ENCODE data around the gene FAM120C. TPM values are rescaled to one million over a fixed set of nuclear protein-coding genes. Genes with fewer than 3 reads are reported as not detected.
A peak's percentile ranks its signal among the peaks of the same experiment; 100 is the strongest.

The FAM120C gene
- total RNA-seq, 2 donors from 2014 or later: 6.8 to 12.5 TPM

DNA sequence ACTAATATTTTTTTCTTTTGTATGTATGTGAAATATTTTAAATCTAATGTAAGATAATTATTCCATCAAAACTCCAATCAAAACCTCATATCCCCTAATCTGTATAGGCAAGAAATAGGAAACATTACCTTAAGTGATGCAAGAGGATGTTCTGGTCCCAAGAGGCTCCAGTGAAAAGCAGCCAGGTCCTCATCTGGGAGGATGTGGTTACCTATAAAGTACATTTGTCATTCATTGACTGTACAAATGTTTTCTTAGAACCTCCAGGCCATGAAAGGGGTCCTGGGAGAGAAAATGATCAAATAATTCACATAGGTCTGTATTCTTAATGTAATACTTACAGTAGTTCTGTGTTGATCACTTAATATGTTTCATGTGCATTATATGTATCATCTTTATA is 25.5 kb downstream of the FAM120C start:
- ATAC-seq (ENCODE audit: insufficient number of reproducible peaks, low FRiP score, low read depth): no peak
- H3K27me3 ChIP-seq (replicated peaks; ENCODE audit: insufficient read depth): no peaks in the 10 kb centered on the region
- H3K36me3 ChIP-seq: no peaks in the 10 kb centered on the region
- H3K9me3 ChIP-seq: no peaks in the 10 kb centered on the region
- H3K27ac ChIP-seq: no peak overlapping the region
- no peak overlapping the region for H3K4me3 ChIP-seq
- TF ChIP-seq, protein P1, sequence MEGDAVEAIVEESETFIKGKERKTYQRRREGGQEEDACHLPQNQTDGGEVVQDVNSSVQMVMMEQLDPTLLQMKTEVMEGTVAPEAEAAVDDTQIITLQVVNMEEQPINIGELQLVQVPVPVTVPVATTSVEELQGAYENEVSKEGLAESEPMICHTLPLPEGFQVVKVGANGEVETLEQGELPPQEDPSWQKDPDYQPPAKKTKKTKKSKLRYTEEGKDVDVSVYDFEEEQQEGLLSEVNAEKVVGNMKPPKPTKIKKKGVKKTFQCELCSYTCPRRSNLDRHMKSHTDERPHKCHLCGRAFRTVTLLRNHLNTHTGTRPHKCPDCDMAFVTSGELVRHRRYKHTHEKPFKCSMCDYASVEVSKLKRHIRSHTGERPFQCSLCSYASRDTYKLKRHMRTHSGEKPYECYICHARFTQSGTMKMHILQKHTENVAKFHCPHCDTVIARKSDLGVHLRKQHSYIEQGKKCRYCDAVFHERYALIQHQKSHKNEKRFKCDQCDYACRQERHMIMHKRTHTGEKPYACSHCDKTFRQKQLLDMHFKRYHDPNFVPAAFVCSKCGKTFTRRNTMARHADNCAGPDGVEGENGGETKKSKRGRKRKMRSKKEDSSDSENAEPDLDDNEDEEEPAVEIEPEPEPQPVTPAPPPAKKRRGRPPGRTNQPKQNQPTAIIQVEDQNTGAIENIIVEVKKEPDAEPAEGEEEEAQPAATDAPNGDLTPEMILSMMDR (IDR thresholded peaks at IDR 0.05): no peak
- no peaks in the 10 kb centered on the region for H3K4me1 ChIP-seq (ENCODE audit: control insufficient read depth in 1 of 2, low read depth in 2 of 2)
- DNase-seq (ENCODE audit: low spot score): no peak

DNA sequence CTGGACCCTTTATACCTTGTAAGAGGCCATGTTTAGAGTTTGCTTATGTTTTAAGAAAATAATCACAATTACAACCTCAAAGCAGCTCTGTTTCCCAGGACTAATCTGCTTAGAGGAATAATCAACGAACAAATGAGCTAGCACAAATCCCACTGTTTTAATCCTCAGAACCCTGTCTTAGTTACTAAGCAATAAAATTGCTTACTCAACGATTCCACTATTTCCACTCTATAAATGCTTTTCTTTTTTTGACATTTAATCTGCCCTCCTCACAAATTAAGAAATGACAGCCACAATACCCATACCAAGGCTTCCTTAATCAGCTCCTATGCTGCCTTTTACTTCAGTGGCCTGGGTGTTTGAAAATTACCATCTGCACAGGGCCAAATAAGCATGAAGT is 48.8 kb downstream of the FAM120C start:
- TF ChIP-seq, protein P1 (IDR thresholded peaks at IDR 0.05): no peak
- no peaks in the 10 kb centered on the region for H3K27me3 ChIP-seq (replicated peaks; ENCODE audit: insufficient read depth)
- no peak for ATAC-seq (ENCODE audit: insufficient number of reproducible peaks, low FRiP score, low read depth)
- H3K4me1 ChIP-seq (ENCODE audit: control insufficient read depth in 1 of 2, low read depth in 2 of 2): no peaks in the 10 kb centered on the region
- H3K27ac ChIP-seq: no peak overlapping the region
- no peak for DNase-seq (ENCODE audit: low spot score)
- H3K9me3 ChIP-seq: no peaks in the 10 kb centered on the region
- H3K4me3 ChIP-seq: no peak overlapping the region
- peaks cover 11% of the 10 kb centered on the region for H3K36me3 ChIP-seq

DNA sequence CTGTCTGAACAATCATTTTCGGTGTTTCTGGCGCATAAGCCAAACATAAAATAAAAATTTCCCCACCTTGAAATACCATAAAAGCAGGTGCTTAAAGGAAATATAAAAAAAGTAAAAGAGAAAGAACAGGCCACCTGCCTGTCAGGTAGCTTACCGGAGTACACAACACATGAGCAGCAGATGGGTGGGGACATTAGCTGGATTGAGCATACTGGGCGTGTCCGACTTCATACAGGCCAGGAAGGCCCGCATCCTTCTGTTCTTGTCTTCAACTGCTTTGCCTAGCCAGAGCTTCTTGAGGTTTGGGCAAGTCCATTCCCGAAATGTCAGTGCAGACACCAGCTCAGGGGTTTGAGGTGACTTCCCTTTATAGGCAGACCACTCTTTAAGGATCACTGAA is 66.7 kb downstream of the FAM120C start:
- Histone ChIP-seq H3K4me1 (ENCODE audit: control insufficient read depth in 1 of 2, low read depth in 2 of 2) (no peaks in the 10 kb centered on the region), H3K27me3 (replicated peaks; ENCODE audit: insufficient read depth) (no peaks in the 10 kb centered on the region), H3K9me3 (no peaks in the 10 kb centered on the region), H3K36me3 (no peaks in the 10 kb centered on the region), H3K4me3 (no peak overlapping the region), H3K27ac (no peak overlapping the region)
- TF ChIP-seq, protein P1 (IDR thresholded peaks at IDR 0.05): no peak
- DNase-seq (ENCODE audit: low spot score) (no peak), ATAC-seq (ENCODE audit: insufficient number of reproducible peaks, low FRiP score, low read depth) (no peak)

DNA sequence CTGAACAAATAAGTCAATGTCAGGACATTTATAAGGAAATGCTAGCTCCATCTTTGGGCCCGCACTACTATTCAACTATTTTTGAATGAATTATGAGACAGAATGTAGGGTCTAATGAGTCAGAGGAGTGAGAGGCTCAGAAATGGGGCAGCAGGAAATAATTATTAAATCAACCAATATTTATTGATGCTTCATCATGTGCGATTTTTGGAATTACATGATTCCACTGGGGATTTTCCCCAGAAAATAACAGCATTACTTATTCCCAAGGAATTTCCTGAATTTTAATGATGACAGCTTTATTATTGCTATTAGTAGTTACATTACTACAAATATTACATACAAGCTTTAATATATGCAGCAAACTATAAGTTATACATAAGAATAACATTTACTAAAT is 89.5 kb downstream of the FAM120C start:
- TF ChIP-seq, protein P1 (IDR thresholded peaks at IDR 0.05): no peak
- DNase-seq (ENCODE audit: low spot score) (no peak), ATAC-seq (ENCODE audit: insufficient number of reproducible peaks, low FRiP score, low read depth) (no peak)
- Histone ChIP-seq H3K4me3 (no peak overlapping the region), H3K27me3 (replicated peaks; ENCODE audit: insufficient read depth) (no peaks in the 10 kb centered on the region), H3K36me3 (no peaks in the 10 kb centered on the region), H3K27ac (peak overlapping the region in 1 of 2 donors; percentile 53), H3K4me1 (ENCODE audit: control insufficient read depth in 1 of 2, low read depth in 2 of 2) (peaks cover 0 to 16% of the 10 kb centered on the region in 2 donors), H3K9me3 (no peaks in the 10 kb centered on the region)

DNA sequence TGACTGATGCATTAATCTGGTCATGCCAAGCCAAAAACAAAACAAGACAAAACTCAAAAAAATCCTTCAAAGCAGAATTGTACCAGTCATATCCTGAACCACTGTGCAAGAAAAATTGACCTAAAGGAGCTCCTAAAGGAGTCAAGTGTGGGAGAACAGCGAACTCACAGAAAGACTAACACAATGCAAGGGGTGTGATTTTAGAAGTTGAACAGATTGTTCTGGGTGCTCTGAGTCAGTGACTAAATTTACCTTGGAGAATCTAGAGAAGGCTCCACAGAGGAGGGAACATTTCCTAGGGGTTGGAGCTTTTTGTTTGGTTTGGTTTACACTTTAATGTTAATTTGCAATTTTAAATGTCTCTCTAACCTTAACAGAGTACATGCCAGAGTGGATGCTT is 89.9 kb downstream of the FAM120C start:
- no peak for DNase-seq (ENCODE audit: low spot score)
- ATAC-seq (ENCODE audit: insufficient number of reproducible peaks, low FRiP score, low read depth): no peak
- no peaks in the 10 kb centered on the region for H3K27me3 ChIP-seq (replicated peaks; ENCODE audit: insufficient read depth)
- no peak overlapping the region for H3K4me3 ChIP-seq
- H3K27ac ChIP-seq: peak overlapping the region in 1 of 2 donors; percentile 53
- H3K36me3 ChIP-seq: no peaks in the 10 kb centered on the region
- H3K4me1 ChIP-seq (ENCODE audit: control insufficient read depth in 1 of 2, low read depth in 2 of 2): peaks cover 0 to 16% of the 10 kb centered on the region in 2 donors
- TF ChIP-seq, protein P1 (IDR thresholded peaks at IDR 0.05): no peak
- no peaks in the 10 kb centered on the region for H3K9me3 ChIP-seq
